Measurements from ENCODE around the gene SCGB2B2.
"Not testable (repeated sequence)": the region's sequence is repeated elsewhere in the genome, so short reads cannot be mapped to it uniquely, and the experiment has no call there.

The SCGB2B2 gene

DNA sequence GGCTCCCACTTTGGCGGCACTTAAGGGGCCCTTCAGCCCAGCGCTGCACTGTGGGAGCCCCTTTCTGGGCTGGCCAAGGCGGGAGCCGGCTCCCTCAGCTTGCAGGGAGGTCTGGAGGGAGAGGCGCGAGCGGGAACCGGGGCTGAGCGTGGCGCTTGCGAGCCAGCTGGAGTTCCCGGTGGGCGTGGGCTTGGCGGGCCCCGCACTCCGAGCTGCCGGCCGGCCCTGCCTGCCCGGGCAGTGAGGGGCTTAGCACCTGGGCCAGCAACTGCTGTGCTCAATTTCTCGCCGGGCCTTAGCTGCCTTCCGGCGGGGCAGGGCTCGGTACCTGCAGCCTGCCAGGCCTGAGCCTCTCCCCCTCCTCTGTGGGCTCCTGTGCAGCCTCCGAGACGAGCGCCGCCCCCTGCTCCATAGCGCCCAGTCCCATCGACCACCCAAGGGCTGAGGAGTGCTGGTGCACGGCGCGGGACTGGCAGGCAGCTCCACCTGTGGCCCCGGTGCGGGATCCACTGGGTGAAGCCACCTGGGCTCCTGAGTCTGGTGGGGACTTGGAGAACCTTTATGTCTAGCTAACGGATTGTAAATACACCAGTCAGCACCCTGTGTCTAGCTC, 8.8 kb downstream of the SCGB2B2 start:
- not testable (repeated sequence) for DNase-seq

DNA sequence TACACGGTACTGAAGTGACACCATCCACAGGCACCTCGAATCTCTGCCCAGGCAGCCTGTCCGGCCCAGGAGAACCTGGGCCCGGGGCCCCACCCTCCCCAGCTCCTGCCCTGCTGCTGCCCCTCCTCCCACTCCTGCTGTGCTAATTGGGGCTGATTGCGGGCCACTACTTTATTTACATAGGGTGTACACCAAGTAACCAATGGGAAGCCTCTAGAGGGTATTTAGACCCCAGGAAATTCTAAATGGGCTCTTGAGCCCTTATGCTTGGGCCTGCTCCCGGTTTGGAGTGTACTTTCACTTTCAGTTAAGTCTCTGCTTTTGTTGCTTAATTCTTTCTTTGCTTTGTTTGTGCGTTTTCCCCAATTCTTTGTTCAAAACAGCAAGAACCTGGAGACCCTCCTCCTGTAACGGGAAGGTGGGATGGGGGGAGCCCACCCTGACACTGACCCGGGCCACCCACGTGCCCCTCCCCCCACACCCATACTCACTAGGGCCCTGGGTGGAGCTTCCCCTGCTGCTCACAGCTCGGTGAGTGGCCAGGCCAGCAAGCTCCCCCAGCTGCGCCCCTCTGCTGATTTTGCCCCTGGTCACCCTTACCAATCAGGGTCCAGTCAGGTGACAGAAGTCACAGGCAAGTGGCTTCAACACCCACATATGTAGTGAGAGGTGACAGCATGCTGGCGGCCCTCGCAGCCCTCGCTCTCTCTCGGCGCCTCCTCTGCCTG, 9.4 kb downstream of the SCGB2B2 start:
- no peak for DNase-seq

DNA sequence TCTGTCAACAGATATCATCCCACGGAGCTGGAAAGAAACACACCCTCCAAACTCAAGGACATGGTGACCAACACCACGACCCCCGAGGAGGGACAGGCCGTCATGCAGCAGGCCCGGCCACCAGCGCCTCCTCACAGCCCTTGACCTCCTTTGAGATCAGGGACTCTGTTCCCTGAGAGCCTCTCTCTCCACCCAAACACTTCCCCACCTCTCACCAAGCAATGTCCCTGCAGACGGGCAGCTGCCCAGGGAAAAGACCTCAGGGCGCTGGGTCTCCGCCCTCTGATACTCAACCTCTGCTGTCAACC, 10.0 kb downstream of the SCGB2B2 start:
- DNase-seq: no peak

DNA sequence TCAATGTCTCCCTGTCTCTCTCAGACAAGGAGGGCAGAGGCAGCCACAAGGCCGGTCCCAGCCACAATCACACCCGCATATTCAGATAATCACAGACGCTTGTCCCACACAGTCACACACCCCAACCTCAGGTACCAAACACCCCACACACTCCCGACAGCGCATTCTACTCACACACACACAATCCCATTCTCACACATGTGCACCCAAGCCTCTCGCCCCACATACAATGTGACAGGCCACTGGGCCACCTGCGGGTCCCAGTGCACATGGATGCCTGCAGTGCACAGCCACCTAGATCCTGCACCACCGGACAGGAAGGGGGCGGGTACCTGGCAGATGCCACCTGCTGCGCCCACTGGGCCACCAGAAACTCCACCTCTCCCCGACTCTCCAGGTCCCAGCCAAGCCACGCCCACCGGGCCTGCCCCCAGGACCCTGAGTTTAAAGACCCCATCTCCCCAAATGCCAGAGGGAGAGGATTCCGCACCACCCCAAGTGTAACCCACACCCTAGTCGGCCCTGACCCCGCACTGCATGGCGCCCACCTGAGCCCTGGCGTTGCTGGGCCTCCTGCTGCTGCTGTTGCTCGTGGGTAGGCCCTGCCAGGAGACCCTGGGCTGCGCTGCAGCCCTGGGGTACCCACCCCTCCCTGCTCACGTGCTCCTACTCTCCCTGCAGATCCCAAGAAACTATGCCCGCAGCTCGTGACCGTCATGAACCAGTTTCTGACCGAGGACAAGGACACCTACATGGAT, 10.6 kb downstream of the SCGB2B2 start:
- DNase-seq: no peak

DNA sequence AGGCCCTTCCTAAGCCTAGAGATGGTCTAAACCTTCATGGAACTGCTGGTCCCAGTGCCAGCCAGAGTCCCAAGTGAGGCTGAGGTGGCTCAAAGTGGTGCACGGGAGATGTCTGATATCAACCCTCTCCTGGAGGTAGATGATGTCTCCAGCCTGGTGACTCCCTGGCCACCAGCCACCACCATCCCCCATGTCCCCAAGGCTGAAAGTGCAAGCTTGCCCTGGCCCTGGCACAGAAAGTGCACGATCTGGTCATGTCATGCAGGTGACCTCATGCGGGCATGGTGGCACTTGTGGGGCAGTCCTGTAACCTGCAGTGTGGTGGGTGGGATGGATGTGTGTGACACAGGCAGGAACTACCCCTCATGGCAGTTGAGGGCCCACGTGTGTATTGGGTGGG, 11.7 kb downstream of the SCGB2B2 start:
- DNase-seq: not testable (repeated sequence)

DNA sequence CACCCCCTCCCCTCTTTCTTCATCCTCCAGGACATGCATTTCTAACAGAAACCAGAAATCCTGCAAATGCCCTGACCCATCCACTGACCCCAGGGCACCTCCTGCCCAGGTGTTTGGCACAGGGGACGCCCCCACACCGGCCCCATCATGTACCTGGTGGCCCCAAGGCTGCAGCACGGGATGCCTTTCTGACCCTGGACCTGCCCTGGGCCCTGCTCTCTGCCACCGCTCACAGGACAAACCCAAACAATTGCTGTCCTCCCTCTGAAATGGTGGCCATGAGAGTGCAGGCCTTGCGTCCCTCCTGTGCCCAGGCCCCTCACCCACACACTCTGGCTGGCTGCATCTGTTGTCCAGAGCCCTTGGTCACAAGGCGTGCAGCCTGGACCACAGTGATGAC, 12.1 kb downstream of the SCGB2B2 start:
- DNase-seq: no peak

DNA sequence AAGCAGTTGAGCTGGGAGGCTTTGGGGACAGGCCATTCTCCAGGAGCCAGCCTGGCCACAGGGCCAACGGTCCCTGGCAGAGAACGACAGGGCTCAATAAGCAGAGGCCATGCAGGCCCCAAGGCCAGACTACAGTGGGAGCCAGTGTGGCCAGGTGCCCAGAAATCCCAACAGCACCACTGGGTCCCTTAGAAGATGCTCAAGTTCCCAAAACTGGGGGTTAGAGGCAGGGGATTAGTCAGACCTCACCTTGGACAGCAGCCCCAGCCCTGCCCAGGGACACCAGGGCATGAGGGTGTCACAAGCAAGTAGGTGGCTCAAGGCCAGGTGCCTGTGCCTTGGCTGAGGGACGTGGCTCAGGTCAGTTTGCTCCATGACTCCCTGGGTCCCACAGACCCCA, 12.8 kb downstream of the SCGB2B2 start:
- DNase-seq: no peak

DNA sequence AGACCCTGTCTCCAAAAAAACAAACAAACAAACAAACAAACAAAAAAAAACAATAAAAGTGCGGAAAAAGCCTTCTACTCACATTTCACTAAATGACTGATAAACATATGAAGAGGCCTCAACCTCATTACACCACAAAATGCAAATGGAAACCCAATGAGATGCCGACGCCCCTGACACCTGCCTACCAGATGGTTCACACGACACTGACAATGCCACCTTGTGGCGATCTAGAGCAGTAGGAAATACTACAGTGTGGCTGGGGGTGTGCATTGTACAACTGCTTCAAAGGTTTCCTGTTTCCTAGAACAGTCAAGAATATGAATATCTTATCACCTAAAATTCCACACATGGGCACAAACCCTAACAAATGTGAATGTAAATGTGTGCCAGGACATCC, 14.0 kb downstream of the SCGB2B2 start:
- DNase-seq: peak; percentile 18 to 29

DNA sequence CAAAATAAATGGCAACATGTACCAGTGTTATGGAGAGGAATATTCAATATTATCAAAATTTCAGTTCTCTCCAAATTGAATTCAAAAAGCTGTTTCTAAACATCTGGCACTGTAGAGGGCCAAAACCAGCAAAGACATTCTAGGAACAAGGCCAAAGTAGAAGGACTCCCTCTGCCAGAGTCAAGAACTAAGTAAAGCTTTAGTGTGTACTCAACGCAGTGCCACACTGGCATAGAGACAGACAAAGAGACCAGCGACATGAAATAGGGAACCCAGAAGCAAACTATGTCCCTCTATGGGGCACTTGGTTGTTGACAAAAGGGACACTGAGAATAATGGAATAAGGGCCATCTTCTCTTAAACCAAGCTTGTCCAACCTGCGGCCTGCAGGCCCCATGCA, 15.6 kb downstream of the SCGB2B2 start:
- DNase-seq: no peak

DNA sequence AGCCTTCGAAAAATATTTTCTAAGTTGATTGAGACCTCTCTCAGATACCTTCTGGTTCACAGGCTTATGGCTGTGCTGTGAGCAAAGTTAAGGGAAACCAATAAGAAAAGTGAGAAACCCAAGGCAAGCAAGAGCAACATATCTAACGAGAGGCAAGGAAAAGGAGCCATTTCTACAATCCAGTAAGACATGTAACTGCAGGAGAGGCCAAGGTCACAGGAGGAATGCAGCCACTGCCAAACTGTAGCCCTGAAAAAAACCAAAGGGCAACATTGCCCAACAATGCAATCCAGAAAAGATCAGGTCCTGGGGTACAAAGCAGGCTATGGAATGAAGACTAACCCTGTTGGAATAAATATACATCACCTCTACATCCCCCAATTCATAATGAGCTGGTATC, 21.3 kb downstream of the SCGB2B2 start:
- DNase-seq: no peak

DNA sequence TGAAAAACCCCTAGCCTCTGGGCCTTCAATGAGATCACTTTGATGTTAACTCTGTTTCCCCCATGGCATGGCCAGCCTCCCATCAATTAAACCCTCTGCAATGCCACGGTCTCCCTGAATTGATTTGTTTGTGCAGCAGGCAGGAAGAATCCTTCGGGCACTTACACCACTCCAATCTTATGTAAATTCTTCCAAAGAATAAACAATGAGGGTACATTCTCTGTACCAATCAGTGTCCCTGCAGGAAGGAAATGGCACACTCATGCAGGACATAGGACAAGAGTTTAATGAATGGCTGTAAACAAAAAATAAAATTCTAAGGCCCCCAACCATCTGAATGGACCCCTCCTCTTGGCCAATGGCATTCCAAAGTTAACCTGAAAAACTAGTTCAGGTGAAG, 22.2 kb downstream of the SCGB2B2 start:
- no peak for DNase-seq

DNA sequence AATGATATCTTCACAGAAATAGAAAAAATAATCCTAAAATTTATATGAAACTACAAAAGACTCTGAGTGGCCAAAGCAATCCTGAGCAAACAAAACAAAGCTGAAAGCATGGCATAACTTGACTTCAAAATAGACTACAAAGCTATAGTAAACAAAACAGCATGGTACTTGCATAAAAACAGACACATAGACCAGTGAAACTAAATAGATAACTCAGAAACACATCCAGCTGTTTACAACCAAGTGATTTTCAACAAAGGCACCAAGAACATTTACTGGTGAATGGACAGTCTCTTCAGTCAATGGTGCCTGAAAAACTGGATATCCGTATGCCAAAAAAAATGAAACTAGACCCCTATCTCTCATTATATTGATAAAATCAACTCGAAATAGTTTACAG, 25.2 kb downstream of the SCGB2B2 start:
- DNase-seq: no peak

DNA sequence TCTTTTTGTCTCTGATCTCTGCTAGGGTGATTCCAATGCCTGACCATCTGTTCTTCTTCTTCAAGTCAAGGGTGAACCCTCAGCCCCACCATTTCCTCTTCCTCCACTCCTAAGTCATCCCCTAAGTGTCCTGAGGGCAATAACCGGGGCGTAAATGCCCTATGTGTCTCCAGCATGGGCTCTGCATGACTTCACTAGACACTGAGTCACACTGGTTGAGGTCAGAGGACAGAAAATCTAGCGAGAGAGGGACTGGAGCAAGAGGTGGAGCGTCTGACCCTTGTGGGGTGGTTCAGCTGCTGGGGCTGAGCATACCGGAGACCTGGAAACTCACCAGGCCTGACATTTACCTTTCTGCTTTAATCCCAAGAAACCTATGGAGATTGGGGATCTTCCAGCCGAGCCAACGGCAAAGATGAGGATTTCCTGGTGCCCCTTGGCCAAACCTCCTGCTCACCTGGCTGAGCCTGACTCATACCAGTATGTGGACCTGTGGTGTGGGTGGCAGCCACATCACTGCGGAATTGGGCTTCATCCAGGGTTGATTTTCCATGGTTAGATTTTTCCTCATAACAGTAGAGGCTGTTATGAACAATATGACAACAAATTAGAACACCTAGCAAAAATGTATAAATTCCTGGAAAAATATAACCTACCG, 26.9 kb downstream of the SCGB2B2 start:
- DNase-seq: no peak

DNA sequence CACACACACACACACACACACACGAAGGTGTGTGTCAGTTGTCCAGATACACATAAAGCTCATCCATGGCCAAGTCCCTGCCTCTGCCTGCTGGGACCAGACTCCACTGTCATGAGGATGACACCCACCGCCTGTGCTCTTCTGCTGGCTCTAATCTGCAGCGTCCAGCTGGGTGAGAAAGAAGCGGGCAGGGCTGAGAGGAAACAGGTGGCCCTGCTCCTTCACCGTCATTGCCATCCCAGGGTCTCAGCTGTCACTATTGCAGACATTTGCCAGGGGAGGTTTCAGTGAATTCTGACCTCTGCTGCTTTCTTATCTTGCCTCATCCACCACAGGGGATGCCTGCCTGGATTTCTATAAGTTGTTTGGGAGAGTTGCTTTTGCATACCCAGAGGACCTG, 31.4 kb downstream of the SCGB2B2 start:
- no peak for DNase-seq

DNA sequence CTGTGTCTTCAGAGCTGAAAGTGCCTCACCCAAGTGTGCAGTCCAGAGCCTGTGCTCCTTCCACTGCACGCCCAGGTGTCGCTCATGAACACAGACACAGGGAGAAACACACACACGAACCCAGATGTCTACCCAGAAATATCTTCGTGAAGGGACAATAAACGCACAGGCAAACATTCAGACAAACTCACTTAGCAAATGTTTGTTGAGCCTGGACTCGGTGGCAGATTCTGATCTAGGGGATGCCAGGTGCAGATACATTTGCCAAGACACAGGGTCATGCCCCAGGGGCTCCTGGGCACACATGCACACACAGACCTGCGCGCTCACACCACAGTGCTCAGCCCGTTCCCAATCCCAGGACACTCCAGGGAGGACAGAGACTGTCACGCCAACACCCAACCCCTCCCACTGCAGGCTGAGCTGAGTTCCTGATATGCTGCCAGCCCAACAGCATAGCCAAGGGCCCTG, 31.9 kb downstream of the SCGB2B2 start:
- no peak for DNase-seq

DNA sequence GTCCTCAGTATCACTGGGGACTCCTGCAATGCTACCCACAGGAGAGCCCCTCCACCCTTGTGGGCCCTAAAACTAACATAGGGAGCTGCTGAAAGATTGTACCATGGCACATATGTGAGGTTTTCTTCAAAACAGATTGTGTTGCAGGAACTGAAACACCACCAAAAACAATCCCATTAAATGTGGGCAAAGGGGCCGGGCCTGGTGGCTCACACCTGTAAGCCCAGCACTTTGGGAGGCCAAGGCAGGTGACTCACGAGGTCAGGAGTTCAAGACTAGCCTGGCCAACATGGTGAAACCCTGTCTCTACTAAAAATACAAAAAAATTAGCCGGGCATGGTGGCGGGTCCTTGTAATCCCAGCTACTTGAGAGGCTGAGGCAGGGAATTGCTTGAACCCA, 34.7 kb downstream of the SCGB2B2 start:
- no peak for DNase-seq

DNA sequence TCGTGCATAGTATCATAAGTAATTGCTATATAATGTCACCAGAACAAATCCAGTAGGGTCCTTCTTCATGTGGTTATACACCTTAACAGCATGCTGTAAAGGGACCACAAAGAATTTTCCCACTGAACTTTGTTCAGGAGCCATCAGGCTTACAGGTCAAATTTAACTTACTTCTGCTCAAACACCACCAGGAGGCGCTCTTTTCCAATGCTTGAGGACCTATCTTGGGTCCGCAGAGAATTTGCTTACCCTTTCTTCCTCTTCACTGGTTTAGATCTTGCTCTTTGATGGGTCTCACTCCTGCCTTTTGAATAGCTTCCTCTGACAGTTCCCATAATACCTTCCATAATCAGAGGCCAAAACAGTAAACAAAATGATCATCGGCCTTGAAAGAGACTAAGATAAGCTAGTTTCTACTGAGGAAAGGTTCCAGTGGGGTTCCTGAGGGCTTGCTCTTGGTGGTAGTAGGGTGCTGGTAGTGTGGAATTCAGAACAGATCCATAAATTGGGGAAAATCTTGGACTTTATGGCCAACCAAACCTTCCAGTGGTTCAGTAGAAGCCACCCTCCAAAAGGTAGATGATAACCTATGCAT, 37.4 kb downstream of the SCGB2B2 start:
- peak; percentile 42 to 47 for DNase-seq

DNA sequence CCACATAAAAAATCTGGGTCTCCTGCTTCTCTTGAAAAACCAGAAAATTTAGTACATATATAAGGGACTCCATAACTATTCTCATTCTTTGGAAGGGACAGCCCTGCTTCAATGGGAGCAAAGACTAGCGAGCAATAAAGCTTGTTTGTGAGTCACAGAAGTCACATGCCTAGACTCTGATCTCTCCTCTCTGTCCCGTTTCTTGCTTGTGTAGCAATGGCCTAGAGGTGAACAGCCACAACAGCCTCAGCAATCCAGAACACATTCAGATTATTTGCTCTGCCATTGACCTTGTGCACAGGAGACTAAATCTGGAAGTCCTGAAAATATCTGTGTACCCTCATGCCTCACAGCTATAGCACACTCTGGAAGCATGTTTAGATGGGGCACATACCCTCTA, 43.2 kb downstream of the SCGB2B2 start:
- DNase-seq: no peak

All from activated CD4-positive, alpha-beta T cell treated with anti-CD3 and anti-CD28 coated beads, Interleukin-2, amount 50 U/mL, for 4 hours (primary cell).